Measurements from ENCODE around the gene SLC66A2. TPM values are rescaled to one million over a fixed set of nuclear protein-coding genes. Genes with fewer than 3 reads are reported as not detected.

The SLC66A2 gene
- total and polyA plus RNA-seq, 2 of the 13 experiments (the other 11 are each of a cell fraction or from before 2014, with no cell fraction given), result 33.5 to 41.9 TPM

- no peak for TF ChIP-seq ZNF350 (CRISPR knock-in tag; IDR thresholded peaks at IDR 0.05; ENCODE audit: borderline replicate concordance, low read depth)
- no peak for TF ChIP-seq CREB1 (IDR thresholded peaks at IDR 0.05)
- TF ChIP-seq CREB1 (CRISPR knock-in tag; IDR thresholded peaks at IDR 0.05), result no peak
- TF ChIP-seq, protein P1, sequence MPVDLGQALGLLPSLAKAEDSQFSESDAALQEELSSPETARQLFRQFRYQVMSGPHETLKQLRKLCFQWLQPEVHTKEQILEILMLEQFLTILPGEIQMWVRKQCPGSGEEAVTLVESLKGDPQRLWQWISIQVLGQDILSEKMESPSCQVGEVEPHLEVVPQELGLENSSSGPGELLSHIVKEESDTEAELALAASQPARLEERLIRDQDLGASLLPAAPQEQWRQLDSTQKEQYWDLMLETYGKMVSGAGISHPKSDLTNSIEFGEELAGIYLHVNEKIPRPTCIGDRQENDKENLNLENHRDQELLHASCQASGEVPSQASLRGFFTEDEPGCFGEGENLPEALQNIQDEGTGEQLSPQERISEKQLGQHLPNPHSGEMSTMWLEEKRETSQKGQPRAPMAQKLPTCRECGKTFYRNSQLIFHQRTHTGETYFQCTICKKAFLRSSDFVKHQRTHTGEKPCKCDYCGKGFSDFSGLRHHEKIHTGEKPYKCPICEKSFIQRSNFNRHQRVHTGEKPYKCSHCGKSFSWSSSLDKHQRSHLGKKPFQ (CRISPR knock-in tag; IDR thresholded peaks at IDR 0.05; ENCODE audit: insufficient replicate concordance), result peak; percentile 39
- no peak for TF ChIP-seq ZBTB8A (CRISPR knock-in tag; IDR thresholded peaks at IDR 0.05; ENCODE audit: borderline replicate concordance, low read depth)
- TF ChIP-seq, protein P2, sequence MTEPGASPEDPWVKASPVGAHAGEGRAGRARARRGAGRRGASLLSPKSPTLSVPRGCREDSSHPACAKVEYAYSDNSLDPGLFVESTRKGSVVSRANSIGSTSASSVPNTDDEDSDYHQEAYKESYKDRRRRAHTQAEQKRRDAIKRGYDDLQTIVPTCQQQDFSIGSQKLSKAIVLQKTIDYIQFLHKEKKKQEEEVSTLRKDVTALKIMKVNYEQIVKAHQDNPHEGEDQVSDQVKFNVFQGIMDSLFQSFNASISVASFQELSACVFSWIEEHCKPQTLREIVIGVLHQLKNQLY (CRISPR knock-in tag; IDR thresholded peaks at IDR 0.05), result no peak
- no peak for TF ChIP-seq ZFP36L2 (CRISPR knock-in tag; IDR thresholded peaks at IDR 0.05)
- TF ChIP-seq MED1 (CRISPR knock-in tag; IDR thresholded peaks at IDR 0.05), result peak; percentile 72
- TF ChIP-seq TRIM24 (CRISPR knock-in tag; IDR thresholded peaks at IDR 0.05), result no peak
- no peak for TF ChIP-seq ZNF432 (CRISPR knock-in tag; IDR thresholded peaks at IDR 0.05; ENCODE audit: borderline replicate concordance)
- no peak for TF ChIP-seq ZFP36L1 (CRISPR knock-in tag; IDR thresholded peaks at IDR 0.05)
- TF ChIP-seq, protein P3, sequence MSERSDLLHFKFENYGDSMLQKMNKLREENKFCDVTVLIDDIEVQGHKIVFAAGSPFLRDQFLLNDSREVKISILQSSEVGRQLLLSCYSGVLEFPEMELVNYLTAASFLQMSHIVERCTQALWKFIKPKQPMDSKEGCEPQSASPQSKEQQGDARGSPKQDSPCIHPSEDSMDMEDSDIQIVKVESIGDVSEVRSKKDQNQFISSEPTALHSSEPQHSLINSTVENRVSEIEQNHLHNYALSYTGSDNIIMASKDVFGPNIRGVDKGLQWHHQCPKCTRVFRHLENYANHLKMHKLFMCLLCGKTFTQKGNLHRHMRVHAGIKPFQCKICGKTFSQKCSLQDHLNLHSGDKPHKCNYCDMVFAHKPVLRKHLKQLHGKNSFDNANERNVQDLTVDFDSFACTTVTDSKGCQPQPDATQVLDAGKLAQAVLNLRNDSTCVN (CRISPR knock-in tag; IDR thresholded peaks at IDR 0.05; ENCODE audit: borderline replicate concordance), result no peak
- TF ChIP-seq ZNF75D (CRISPR knock-in tag; IDR thresholded peaks at IDR 0.05; ENCODE audit: borderline replicate concordance), result no peak
- no peak for TF ChIP-seq CREBL2 (CRISPR knock-in tag; IDR thresholded peaks at IDR 0.05; ENCODE audit: borderline replicate concordance)
- no peak for TF ChIP-seq YY1 (IDR thresholded peaks at IDR 0.05; ENCODE audit: insufficient read depth, insufficient replicate concordance, low read depth, low read length)
- no peak for TF ChIP-seq MAZ (IDR thresholded peaks at IDR 0.05; ENCODE audit: borderline replicate concordance, low read depth, low read length)
- no peak for TF ChIP-seq MAZ (CRISPR knock-in tag; IDR thresholded peaks at IDR 0.05; ENCODE audit: low read depth)
- no peak for TF ChIP-seq PTBP1 (IDR thresholded peaks at IDR 0.05; ENCODE audit: low read depth, low read length, poor library complexity, severe bottlenecking)
- TF ChIP-seq ZNF24 (IDR thresholded peaks at IDR 0.05), result no peak
- no peak for TF ChIP-seq HES4 (CRISPR knock-in tag; IDR thresholded peaks at IDR 0.05; ENCODE audit: borderline replicate concordance)
- peak; percentile 44; the same call in 1 of the 2 replicates for TF ChIP-seq NR2C2 (CRISPR knock-in tag; IDR thresholded peaks at IDR 0.05; ENCODE audit: borderline replicate concordance)
- TF ChIP-seq RFX3 (CRISPR knock-in tag; IDR thresholded peaks at IDR 0.05), result no peak
- TF ChIP-seq ZNF546 (CRISPR knock-in tag; conservative IDR thresholded peaks at IDR 0.05), result no peak
- TF ChIP-seq FOXM1 (CRISPR knock-in tag; IDR thresholded peaks at IDR 0.05), result no peak
- no peak for TF ChIP-seq ONECUT2 (CRISPR knock-in tag; IDR thresholded peaks at IDR 0.05)
- no peak for TF ChIP-seq ZNF431 (CRISPR knock-in tag; IDR thresholded peaks at IDR 0.05; ENCODE audit: borderline replicate concordance, low read depth)
- TF ChIP-seq, protein P4, sequence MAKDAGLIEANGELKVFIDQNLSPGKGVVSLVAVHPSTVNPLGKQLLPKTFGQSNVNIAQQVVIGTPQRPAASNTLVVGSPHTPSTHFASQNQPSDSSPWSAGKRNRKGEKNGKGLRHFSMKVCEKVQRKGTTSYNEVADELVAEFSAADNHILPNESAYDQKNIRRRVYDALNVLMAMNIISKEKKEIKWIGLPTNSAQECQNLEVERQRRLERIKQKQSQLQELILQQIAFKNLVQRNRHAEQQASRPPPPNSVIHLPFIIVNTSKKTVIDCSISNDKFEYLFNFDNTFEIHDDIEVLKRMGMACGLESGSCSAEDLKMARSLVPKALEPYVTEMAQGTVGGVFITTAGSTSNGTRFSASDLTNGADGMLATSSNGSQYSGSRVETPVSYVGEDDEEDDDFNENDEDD (CRISPR knock-in tag; IDR thresholded peaks at IDR 0.05; ENCODE audit: borderline replicate concordance), result peak; percentile 63; the same call in 1 of the 2 replicates
Observed at GRCh38 chr18:79985172-79985571, 33.7 kb upstream of the SLC66A2 start (continued).
